OCI-LY1 (cell line): Measurements from ENCODE around the gene EML5.

Experiments used
- EZH2 ChIP-seq: fragments of 200-600 bp; sonication (generic), shearing (Covaris generic); IDR thresholded peaks from 2 replicates; pipeline ENCODE4 v1.8.0; 2017; ENCODE audit warnings: borderline replicate concordance, mixed run types, mild to moderate bottlenecking, antibody characterized with exemption, low read length, moderate library complexity, mixed read lengths
- TF ChIP-seq, protein P1 (sequence below): fragments of 200-600 bp; sonication (generic), shearing (Covaris generic); IDR thresholded peaks from 2 replicates; pipeline ENCODE4 v1.5.1; 2017; ENCODE audit warnings: mild to moderate bottlenecking, antibody characterized with exemption, low read length, moderate library complexity, mixed read lengths

DNA sequence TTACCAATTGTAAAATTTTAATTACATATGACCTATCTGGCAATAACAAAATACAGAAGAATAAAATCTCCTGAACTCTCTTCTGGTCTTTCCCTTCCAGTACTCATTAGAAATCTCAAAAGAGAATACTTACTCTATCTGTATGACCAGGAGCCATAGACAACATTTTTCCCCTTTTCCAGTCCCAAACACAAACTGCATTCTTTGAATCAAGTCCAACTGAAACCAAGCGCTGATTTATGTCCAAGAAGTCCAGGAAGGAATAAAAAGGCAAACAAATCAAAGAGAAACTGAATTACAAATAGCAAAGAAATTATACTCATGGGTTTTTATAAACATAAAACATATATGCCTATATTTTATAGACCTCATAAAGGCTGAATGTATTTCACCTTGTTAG, 46.7 kb downstream of the EML5 start:
- TF ChIP-seq, protein P1, sequence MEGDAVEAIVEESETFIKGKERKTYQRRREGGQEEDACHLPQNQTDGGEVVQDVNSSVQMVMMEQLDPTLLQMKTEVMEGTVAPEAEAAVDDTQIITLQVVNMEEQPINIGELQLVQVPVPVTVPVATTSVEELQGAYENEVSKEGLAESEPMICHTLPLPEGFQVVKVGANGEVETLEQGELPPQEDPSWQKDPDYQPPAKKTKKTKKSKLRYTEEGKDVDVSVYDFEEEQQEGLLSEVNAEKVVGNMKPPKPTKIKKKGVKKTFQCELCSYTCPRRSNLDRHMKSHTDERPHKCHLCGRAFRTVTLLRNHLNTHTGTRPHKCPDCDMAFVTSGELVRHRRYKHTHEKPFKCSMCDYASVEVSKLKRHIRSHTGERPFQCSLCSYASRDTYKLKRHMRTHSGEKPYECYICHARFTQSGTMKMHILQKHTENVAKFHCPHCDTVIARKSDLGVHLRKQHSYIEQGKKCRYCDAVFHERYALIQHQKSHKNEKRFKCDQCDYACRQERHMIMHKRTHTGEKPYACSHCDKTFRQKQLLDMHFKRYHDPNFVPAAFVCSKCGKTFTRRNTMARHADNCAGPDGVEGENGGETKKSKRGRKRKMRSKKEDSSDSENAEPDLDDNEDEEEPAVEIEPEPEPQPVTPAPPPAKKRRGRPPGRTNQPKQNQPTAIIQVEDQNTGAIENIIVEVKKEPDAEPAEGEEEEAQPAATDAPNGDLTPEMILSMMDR, result no peak
- no peak for TF ChIP-seq EZH2
